Stimulated activated naive CD8-positive, alpha-beta T cell treated with anti-CD3 and anti-CD28 coated beads, Interleukin-15, amount 100 ng/mL, for 72 hours (primary cell): Measurements from ENCODE around the gene CALM1.

Experiments
- ATAC-seq: fragments of 150-1000 bp; cut with Tn5 transposase; 2 replicates; pipeline ENCODE4 v1.10.0; 2021; ENCODE audit warnings: mild to moderate bottlenecking, moderate library complexity
- DNase-seq, 2 donors: peaks; one replicate each; pipeline ENCODE4 v3.0.0; 2021 to 2022
- H3K27ac Mint-ChIP-seq, 2 donors: one replicate each; pipeline ENCODE4 v1.8.0; 2022; ENCODE audit warnings: mild to moderate bottlenecking in 2 of 2, mixed read lengths in 2 of 2, moderate library complexity in 2 of 2
- H3K27me3 Mint-ChIP-seq: one replicate; pipeline ENCODE4 v1.8.0; 2022; ENCODE audit warnings: mixed read lengths
- H3K4me1 Mint-ChIP-seq: one replicate; pipeline ENCODE4 v1.8.0; 2022; ENCODE audit warnings: mild to moderate bottlenecking, mixed read lengths
- H3K4me3 Mint-ChIP-seq, 2 donors: one replicate each; pipeline ENCODE4 v1.8.0; 2022; ENCODE audit warnings: mild to moderate bottlenecking in 2 of 2, mixed read lengths in 2 of 2, moderate library complexity in 1 of 2
- H3K9me3 Mint-ChIP-seq, 2 donors: one replicate each; pipeline ENCODE4 v1.8.0; 2022; ENCODE audit warnings: mixed read lengths in 2 of 2

The CALM1 gene

GRCh38 chr14:90454041-90455000 lies 57.5 kb downstream of the CALM1 start:
- H3K27me3 Mint-ChIP-seq: no peaks in the 10 kb centered on the region
- DNase-seq (no peak), ATAC-seq (peak; percentile 18)
- H3K9me3 Mint-ChIP-seq: no peaks in the 10 kb centered on the region
- no peak overlapping the region for H3K4me3 Mint-ChIP-seq
- H3K27ac Mint-ChIP-seq: peak overlapping the region in 1 of 2 donors; percentile 69
- H3K4me1 Mint-ChIP-seq: peaks cover 14% of the 10 kb centered on the region

GRCh38 chr14:90455100-90455571 lies 58.3 kb downstream of the CALM1 start:
- Mint-ChIP-seq H3K9me3 (no peaks in the 10 kb centered on the region), H3K27me3 (no peaks in the 10 kb centered on the region), H3K4me3 (no peak overlapping the region), H3K4me1 (peaks cover 14% of the 10 kb centered on the region), H3K27ac (no peak overlapping the region)
- DNase-seq (no peak), ATAC-seq (no peak)

DNA sequence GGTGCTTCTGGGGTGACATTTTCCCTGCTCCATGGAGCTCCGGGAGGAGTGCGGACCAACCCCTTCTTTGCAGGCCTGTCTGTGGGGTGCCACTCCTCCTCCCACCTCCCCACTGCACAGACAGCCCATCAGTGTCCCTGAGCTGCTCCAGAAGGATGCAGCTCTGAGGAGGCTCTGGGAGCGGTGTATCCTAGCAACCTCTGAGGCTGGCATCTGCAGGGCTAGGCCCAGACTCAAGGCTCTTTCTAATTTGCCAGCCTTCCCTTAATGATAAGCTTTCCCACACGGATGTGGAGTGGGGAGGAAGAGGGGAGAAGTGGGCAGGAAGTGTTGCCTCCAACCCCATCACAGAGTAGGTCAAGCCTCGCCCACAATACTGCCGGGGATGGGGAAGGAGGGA lies 59.7 kb downstream of the CALM1 start:
- Mint-ChIP-seq H3K4me3 (no peak overlapping the region), H3K4me1 (peaks cover 14% of the 10 kb centered on the region), H3K27ac (no peak overlapping the region), H3K9me3 (no peaks in the 10 kb centered on the region), H3K27me3 (no peaks in the 10 kb centered on the region)
- DNase-seq (no peak), ATAC-seq (no peak)

DNA sequence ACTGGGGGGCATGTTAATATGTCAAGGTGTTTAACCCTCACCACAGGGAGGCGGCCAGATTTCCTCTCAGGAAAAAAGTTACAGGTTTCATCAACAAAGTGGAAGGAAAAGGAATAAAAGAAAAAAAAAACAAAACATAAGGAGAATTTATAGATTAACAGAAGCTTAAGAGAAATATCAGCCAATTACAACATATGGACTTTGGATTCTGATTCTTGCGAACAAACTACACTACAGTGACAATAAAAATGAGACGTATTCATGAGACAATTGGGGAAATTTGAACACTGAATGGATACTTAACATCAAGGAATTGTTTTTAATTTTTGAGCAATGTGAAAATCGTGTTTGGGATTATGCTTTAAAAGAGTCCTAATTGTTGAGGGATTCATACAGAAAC lies 60.4 kb downstream of the CALM1 start:
- DNase-seq (no peak), ATAC-seq (no peak)
- Mint-ChIP-seq H3K9me3 (no peaks in the 10 kb centered on the region), H3K4me3 (no peak overlapping the region), H3K27ac (no peak overlapping the region), H3K27me3 (no peaks in the 10 kb centered on the region), H3K4me1 (peaks cover 7% of the 10 kb centered on the region)
